ENCODE data around the gene LPAR5.

DNA sequence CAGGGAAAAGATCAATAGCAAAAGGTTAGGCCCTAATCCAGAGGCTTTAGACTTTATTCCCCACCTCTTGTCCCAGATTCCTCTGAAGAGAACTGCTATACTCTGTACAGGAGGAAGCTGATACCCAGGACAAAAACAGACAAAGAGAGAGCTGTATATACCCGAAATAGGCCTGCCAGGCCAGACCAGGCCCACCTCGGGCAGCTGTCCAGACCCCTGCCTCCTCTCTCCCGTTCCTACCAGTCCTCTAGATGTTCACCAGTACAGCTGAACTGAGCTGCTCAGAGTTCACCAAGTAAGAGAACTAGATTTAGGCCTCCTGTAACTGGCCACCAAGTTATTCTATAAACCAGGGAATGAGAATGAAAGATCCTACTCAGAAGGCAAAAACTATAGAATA, 33.2 kb downstream of the LPAR5 start:
- TF ChIP-seq CTCF (conservative IDR thresholded peaks at IDR 0.05; ENCODE audit: low read depth, low read length) (no peak), EZH2 (IDR thresholded peaks at IDR 0.05; ENCODE audit: borderline replicate concordance, low read depth, low read length, poor library complexity, severe bottlenecking) (no peak)

Measured in A673 (cell line).